IgD-negative memory B cell (primary cell): Measurements from ENCODE around the gene ZNF821. TPM values are rescaled to one million over a fixed set of nuclear protein-coding genes. Genes with fewer than 3 reads are reported as not detected.
"Not testable (repeated sequence)": the region's sequence is repeated elsewhere in the genome, so short reads cannot be mapped to it uniquely, and the experiment has no call there.

Experiments
- H3K27ac Mint-ChIP-seq, 3 donors: one replicate each; pipeline ENCODE4 v1.8.0; 2020 to 2022; ENCODE audit warnings: mild to moderate bottlenecking in 3 of 3, mixed read lengths in 3 of 3, moderate library complexity in 1 of 3
- H3K27me3 Mint-ChIP-seq: one replicate; pipeline ENCODE4 v1.8.0; 2021; ENCODE audit warnings: mixed read lengths
- H3K36me3 Mint-ChIP-seq: one replicate; pipeline ENCODE4 v1.8.0; 2020; ENCODE audit warnings: mild to moderate bottlenecking, mixed read lengths
- H3K4me1 Mint-ChIP-seq, 3 donors: one replicate each; pipeline ENCODE4 v1.8.0; 2020 to 2022; ENCODE audit warnings: mixed read lengths in 3 of 3, mild to moderate bottlenecking in 1 of 3
- H3K4me3 Mint-ChIP-seq, 4 donors: one replicate each; pipeline ENCODE4 v1.8.0; 2020 to 2022; ENCODE audit warnings: mild to moderate bottlenecking in 4 of 4, mixed read lengths in 4 of 4, moderate library complexity in 3 of 4
- H3K9me3 Mint-ChIP-seq, 3 donors: one replicate each; pipeline ENCODE4 v1.8.0; 2020 to 2021; ENCODE audit warnings: mixed read lengths in 3 of 3, mild to moderate bottlenecking in 1 of 3
- polyA plus RNA-seq: library from polyadenylated mRNA; unstranded; fragments of 300-500 nt; fragmentation: Illumina TruSeq; gene quantifications from one replicate; pipeline ENCODE4 v1.2.3, GENCODE V29; 2021

ZNF821 gene
- polyA plus RNA-seq, 1 donor from 2014 or later: 34.3 TPM

- no peaks in the 10 kb centered on the region for H3K27me3 Mint-ChIP-seq
- peak overlapping the region; percentile 97 to 99 (median 98) for H3K4me3 Mint-ChIP-seq
- H3K27ac Mint-ChIP-seq: peak overlapping the region; percentile 94 to 98 (median 98)
- no peaks in the 10 kb centered on the region for H3K9me3 Mint-ChIP-seq
- H3K4me1 Mint-ChIP-seq: peaks cover 8 to 21% (median 10%) of the 10 kb centered on the region in 3 donors
- peaks cover 3% of the 10 kb centered on the region for H3K36me3 Mint-ChIP-seq
Measured at GRCh38 chr16:71893888-71894228, 9.9 kb upstream of the ZNF821 start.

GRCh38 chr16:71889147-71889546 is 5.2 kb upstream of the ZNF821 start:
- H3K36me3 Mint-ChIP-seq: peaks cover 1% of the 10 kb centered on the region

GRCh38 chr16:71885261-71885650 is 1.3 kb upstream of the ZNF821 start:
- no peaks in the 10 kb centered on the region for H3K9me3 Mint-ChIP-seq

More at GRCh38 chr16:71889147-71889546, 5.2 kb upstream of the ZNF821 start:
- no peak overlapping the region for H3K27ac Mint-ChIP-seq
- H3K4me3 Mint-ChIP-seq: peak overlapping the region in 1 of 4 donors; percentile 71
- H3K27me3 Mint-ChIP-seq: no peaks in the 10 kb centered on the region
- no peaks in the 10 kb centered on the region for H3K9me3 Mint-ChIP-seq
- peaks cover 11 to 12% (median 12%) of the 10 kb centered on the region in 3 donors for H3K4me1 Mint-ChIP-seq

GRCh38 chr16:71883168-71883848 is 674 bp downstream of the ZNF821 start:
- Mint-ChIP-seq H3K27me3 (no peaks in the 10 kb centered on the region), H3K4me3 (peak overlapping the region; percentile 89 to 94 (median 92)), H3K36me3 (peaks cover 8% of the 10 kb centered on the region), H3K4me1 (peaks cover 35 to 43% (median 36%) of the 10 kb centered on the region in 3 donors), H3K9me3 (no peaks in the 10 kb centered on the region), H3K27ac (peak overlapping the region; percentile 91 to 97 (median 97))

More at GRCh38 chr16:71885261-71885650, 1.3 kb upstream of the ZNF821 start:
- Mint-ChIP-seq H3K4me1 (peaks cover 27 to 30% (median 29%) of the 10 kb centered on the region in 3 donors), H3K36me3 (peaks cover 1% of the 10 kb centered on the region), H3K27me3 (no peaks in the 10 kb centered on the region), H3K27ac (peak overlapping the region; percentile 93 to 99 (median 93)), H3K4me3 (peak overlapping the region; percentile 93 to 99 (median 96))

- Mint-ChIP-seq H3K4me1 (peaks cover 35 to 43% (median 36%) of the 10 kb centered on the region in 3 donors), H3K36me3 (peaks cover 8% of the 10 kb centered on the region)
Measured at GRCh38 chr16:71882505-71883167, 1.3 kb downstream of the ZNF821 start.

GRCh38 chr16:71880176-71880575 is 3.8 kb downstream of the ZNF821 start:
- peak overlapping the region in 1 of 4 donors; percentile 85 for H3K4me3 Mint-ChIP-seq
- H3K36me3 Mint-ChIP-seq: peaks cover 9% of the 10 kb centered on the region
- no peaks in the 10 kb centered on the region for H3K9me3 Mint-ChIP-seq
- H3K27ac Mint-ChIP-seq: peak overlapping the region in 1 of 3 donors; percentile 34
- H3K27me3 Mint-ChIP-seq: no peaks in the 10 kb centered on the region
- peaks cover 29 to 38% (median 30%) of the 10 kb centered on the region in 3 donors for H3K4me1 Mint-ChIP-seq

More at GRCh38 chr16:71882505-71883167, 1.3 kb downstream of the ZNF821 start:
- H3K4me3 Mint-ChIP-seq: peak overlapping the region; percentile 89 to 94 (median 92)
- H3K9me3 Mint-ChIP-seq: no peaks in the 10 kb centered on the region
- peak overlapping the region; percentile 91 to 97 (median 97) for H3K27ac Mint-ChIP-seq
- no peaks in the 10 kb centered on the region for H3K27me3 Mint-ChIP-seq

GRCh38 chr16:71878911-71879310 is 5.1 kb downstream of the ZNF821 start:
- Mint-ChIP-seq H3K36me3 (peaks cover 9% of the 10 kb centered on the region), H3K4me1 (peaks cover 26 to 34% (median 26%) of the 10 kb centered on the region in 3 donors), H3K27ac (no peak overlapping the region), H3K27me3 (no peaks in the 10 kb centered on the region), H3K9me3 (no peaks in the 10 kb centered on the region), H3K4me3 (peak overlapping the region in 1 of 4 donors; percentile 4)

- Mint-ChIP-seq H3K27me3 (no peaks in the 10 kb centered on the region), H3K36me3 (peaks cover 2% of the 10 kb centered on the region), H3K4me1 (peaks cover 0 to 1% (median 0%) of the 10 kb centered on the region in 3 donors), H3K9me3 (no peaks in the 10 kb centered on the region), H3K4me3 (no peak overlapping the region), H3K27ac (peak overlapping the region in 1 of 3 donors; percentile 53)
Measured at GRCh38 chr16:71873199-71873598, 10.8 kb downstream of the ZNF821 start.

- H3K36me3 Mint-ChIP-seq: peaks cover 2% of the 10 kb centered on the region
- peaks cover 0 to 1% (median 0%) of the 10 kb centered on the region in 3 donors for H3K4me1 Mint-ChIP-seq
- no peaks in the 10 kb centered on the region for H3K9me3 Mint-ChIP-seq
- no peaks in the 10 kb centered on the region for H3K27me3 Mint-ChIP-seq
- peak overlapping the region in 1 of 3 donors; percentile 68 for H3K27ac Mint-ChIP-seq
- H3K4me3 Mint-ChIP-seq: no peak overlapping the region
Measured at GRCh38 chr16:71870818-71871217, 13.2 kb downstream of the ZNF821 start.

GRCh38 chr16:71869089-71869488 is 14.9 kb downstream of the ZNF821 start:
- peaks cover 0 to 1% (median 0%) of the 10 kb centered on the region in 3 donors for H3K4me1 Mint-ChIP-seq
- no peaks in the 10 kb centered on the region for H3K9me3 Mint-ChIP-seq
- H3K36me3 Mint-ChIP-seq: peaks cover 3% of the 10 kb centered on the region
- H3K27me3 Mint-ChIP-seq: no peaks in the 10 kb centered on the region
- H3K4me3 Mint-ChIP-seq: no peak overlapping the region
- no peak overlapping the region for H3K27ac Mint-ChIP-seq

GRCh38 chr16:71867939-71868338 is 16.0 kb downstream of the ZNF821 start:
- Mint-ChIP-seq H3K27ac (peak overlapping the region in 1 of 3 donors; percentile 46), H3K27me3 (no peaks in the 10 kb centered on the region)

GRCh38 chr16:71867175-71867574 is 16.8 kb downstream of the ZNF821 start:
- H3K9me3 Mint-ChIP-seq, H3K27me3 Mint-ChIP-seq, H3K27ac Mint-ChIP-seq, H3K4me3 Mint-ChIP-seq, H3K36me3 Mint-ChIP-seq, H3K4me1 Mint-ChIP-seq: not testable (repeated sequence)

More at GRCh38 chr16:71867939-71868338, 16.0 kb downstream of the ZNF821 start:
- no peak overlapping the region for H3K4me3 Mint-ChIP-seq
- H3K4me1 Mint-ChIP-seq: peaks cover 0 to 1% (median 0%) of the 10 kb centered on the region in 3 donors
- peaks cover 3% of the 10 kb centered on the region for H3K36me3 Mint-ChIP-seq
- H3K9me3 Mint-ChIP-seq: no peaks in the 10 kb centered on the region

GRCh38 chr16:71865173-71865863 is 18.7 kb downstream of the ZNF821 start:
- Mint-ChIP-seq H3K4me1 (peaks cover 0 to 1% (median 0%) of the 10 kb centered on the region in 3 donors), H3K27me3 (no peaks in the 10 kb centered on the region), H3K36me3 (peaks cover 5% of the 10 kb centered on the region), H3K4me3 (no peak overlapping the region), H3K27ac (peak overlapping the region in 1 of 3 donors; percentile 80), H3K9me3 (no peaks in the 10 kb centered on the region)

- Mint-ChIP-seq H3K36me3 (peaks cover 6% of the 10 kb centered on the region), H3K9me3 (no peaks in the 10 kb centered on the region), H3K27ac (peak overlapping the region in 1 of 3 donors; percentile 62), H3K4me1 (no peaks in the 10 kb centered on the region), H3K4me3 (no peak overlapping the region), H3K27me3 (no peaks in the 10 kb centered on the region)
Measured at GRCh38 chr16:71863995-71864394, 20.0 kb downstream of the ZNF821 start.
